Measurements from ENCODE around the gene IPO13.

The IPO13 gene

DNA sequence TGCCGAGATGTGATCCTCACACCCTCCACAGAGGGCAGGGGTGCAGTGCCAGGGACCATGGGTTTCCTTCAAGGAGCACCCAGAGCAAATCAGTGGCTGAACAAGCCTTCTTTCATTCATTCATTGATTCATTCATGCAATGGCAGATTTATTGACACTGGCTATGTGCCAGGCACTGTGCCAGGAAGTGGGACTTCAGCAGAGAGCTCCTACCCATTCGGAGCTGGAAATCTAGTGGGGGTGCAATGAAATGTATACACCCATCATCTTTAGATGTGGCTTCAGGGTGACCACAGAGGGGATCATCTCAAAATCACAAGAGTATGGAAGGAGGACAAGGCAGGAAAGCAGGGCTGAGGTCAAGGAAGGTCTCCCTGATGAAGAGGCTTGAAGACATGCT, 65.7 kb downstream of the IPO13 start:
- no peak for DNase-seq (ENCODE audit: low read depth)

GRCh38 chr1:44012941-44013609, 66.3 kb downstream of the IPO13 start:
- DNase-seq (ENCODE audit: low read depth): no peak

DNA sequence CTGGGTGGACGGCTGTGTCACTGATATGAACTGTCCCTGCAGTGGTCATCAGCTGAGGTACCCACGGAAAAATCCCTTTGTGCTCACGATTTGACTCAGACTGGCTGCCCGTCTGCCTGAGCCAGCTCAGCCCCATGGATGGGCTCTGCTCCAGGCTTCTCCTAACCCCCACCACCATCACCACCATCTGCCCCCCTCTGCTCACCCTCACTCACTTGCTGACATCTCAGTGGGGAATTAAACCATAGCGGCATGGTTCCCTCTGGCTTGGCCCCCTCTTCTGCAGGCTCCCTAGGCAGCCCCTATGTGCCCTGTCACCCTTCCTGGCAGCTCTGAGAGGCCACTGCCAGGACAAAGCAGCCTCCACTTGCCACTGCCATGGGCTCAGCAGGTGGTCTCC, 67.2 kb downstream of the IPO13 start:
- no peak for DNase-seq (ENCODE audit: low read depth)

DNA sequence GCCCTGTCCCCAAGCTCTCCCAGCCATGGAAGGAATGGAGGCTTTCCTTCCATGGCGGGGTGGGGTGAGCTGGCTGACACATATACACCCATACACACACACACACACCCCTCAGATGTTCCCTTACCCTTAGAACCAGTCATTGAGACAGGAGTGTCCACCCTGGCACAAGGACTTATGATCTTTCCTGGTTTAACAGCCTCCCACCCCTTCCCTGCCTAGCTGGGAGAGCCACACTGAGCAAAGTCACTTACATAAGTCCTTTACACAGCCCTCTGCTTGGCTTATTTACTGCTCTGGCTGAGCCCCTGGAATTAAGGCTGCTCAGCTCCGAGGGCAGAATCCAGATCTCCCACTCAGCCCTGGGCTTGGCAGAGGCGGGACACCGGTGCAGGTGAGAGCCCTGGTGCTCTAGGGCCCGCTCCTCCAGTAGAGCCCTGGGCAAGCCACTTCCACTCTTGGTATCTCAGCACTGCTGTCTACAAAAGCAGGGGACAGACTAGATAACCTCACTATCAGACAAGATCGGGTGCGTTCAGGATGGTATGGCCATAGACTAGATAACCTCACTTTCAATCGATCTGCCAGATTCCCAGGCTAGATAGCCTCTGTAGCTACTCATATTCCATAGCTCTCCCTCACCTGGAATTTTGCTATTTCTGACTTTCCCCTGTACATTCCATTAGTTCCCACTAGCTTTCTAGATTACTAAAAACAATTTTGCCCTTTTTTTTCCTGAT, 67.8 kb downstream of the IPO13 start:
- DNase-seq (ENCODE audit: low read depth): no peak

DNA sequence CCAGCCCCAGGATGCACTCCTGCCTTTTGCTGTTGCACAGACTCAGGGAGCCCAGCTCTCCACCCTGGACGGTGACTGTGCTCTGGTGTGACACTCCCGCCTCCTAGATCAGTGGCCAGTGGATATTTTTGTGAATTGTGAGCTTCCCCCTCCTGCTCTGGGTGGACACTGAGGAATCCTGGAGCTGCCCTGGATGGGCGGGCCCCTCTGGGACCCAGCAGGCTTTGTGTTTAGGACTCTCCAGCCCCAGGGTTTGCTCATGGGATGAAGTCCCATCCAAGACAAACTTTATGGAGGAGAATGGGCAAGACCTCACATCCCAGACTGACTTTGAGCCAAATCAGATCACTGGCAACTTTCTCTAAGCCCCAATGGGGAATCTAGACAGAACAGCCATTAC, 68.5 kb downstream of the IPO13 start:
- DNase-seq (ENCODE audit: low read depth): no peak

GRCh38 chr1:44016041-44016889, 69.5 kb downstream of the IPO13 start:
- DNase-seq (ENCODE audit: low read depth): no peak

DNA sequence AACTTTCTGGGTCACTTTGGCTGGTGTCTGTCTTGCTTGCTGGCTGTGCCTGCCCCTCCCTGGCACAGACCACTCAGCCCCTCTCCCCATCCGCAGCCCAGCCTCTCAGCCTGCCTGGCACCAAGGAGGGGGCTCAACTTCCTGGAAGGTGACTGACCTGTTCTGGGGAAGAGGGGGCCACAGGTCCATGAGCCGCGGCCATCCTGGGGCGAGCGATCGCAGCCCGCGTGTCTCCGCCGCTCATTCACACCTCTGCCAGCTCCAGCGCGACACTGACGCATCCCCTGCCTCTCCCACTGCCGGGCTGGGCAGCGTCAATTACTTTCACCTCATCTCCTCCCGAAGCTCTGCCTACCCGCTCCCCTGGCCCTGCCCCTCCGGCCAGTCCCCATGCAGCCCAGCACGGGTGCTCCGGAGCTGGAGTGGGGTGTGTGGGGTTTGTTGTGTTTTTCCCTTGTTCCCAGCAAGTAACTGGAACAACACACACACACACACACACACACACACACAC, 70.2 kb downstream of the IPO13 start:
- no peak for DNase-seq (ENCODE audit: low read depth)

Data from stimulated activated CD8-positive, alpha-beta memory T cell treated with anti-CD3 and anti-CD28 coated beads, Interleukin-12 subunit alpha, Interleukin-12 subunit beta, amount 100 ng/mL, for 4 hours (primary cell).